Stomach (tissue), 9 donors: ENCODE results near the gene ALKBH8. TPM values are rescaled to one million over a fixed set of nuclear protein-coding genes. Genes with fewer than 3 reads are reported as not detected.
"Not testable (repeated sequence)": the region's sequence is repeated elsewhere in the genome, so short reads cannot be mapped to it uniquely, and the experiment has no call there.

Source experiments
- DNase-seq, 2 donors: peaks; one replicate each; pipeline versions ENCODE4 v3.0.0 to v3.0.0-alpha.2; 2013 to 2019
- H3K27ac ChIP-seq, 5 donors: fragments of 200-600 bp in 4 of 5; sonication (generic) in 4 of 5; one replicate each; pipeline ENCODE4 v1.5.1; 2013 to 2019; ENCODE audit warnings: mild to moderate bottlenecking in 1 of 5, moderate library complexity in 1 of 5
- H3K27me3 ChIP-seq, 3 donors: fragments of 200-600 bp; sonication (generic); one replicate each; pipeline ENCODE4 v1.5.1; 2017 to 2019; ENCODE audit warnings: mixed run types in 1 of 3
- H3K36me3 ChIP-seq, 4 donors: fragments of 200-600 bp; sonication (generic); 1 replicate in 3 of 4; 2 replicates in 1 of 4; pipeline ENCODE4 v1.5.1; 2016 to 2019
- H3K4me1 ChIP-seq, 4 donors: fragments of 200-600 bp; sonication (generic); one replicate each; pipeline ENCODE4 v1.5.1; 2016 to 2019
- H3K4me3 ChIP-seq, 4 donors: fragments of 200-600 bp; sonication (generic) in 3 of 4; one replicate each; pipeline ENCODE4 v1.5.1; 2016 to 2019; ENCODE audit warnings: mild to moderate bottlenecking in 1 of 4
- H3K9me3 ChIP-seq, 4 donors: fragments of 200-600 bp; sonication (generic); one replicate each; pipeline ENCODE4 v1.5.1; 2016 to 2019
- CTCF ChIP-seq, 7 experiments: fragments of 450-650 bp in 4 of 7; fragments of 200-600 bp in 3 of 7; sonication (generic) in 3 of 7; IDR thresholded peaks; one replicate each; pipeline ENCODE4 v1.5.1; 2016 to 2019; ENCODE audit warnings: antibody characterized with exemption in 7 of 7, control low read depth in 2 of 7, mild to moderate bottlenecking in 1 of 7
- EP300 ChIP-seq: sonication (generic); formaldehyde crosslinking; IDR thresholded peaks from one replicate; pipeline ENCODE4 v1.6.1; 2017; ENCODE audit warnings: antibody characterized with exemption
- POLR2A ChIP-seq, 4 donors: fragments of 450-650 bp; IDR thresholded peaks; one replicate each; pipeline ENCODE4 v1.6.1; 2016; ENCODE audit warnings: antibody characterized with exemption in 4 of 4, control low read depth in 2 of 4, mild to moderate bottlenecking in 1 of 4, moderate library complexity in 1 of 4
- POLR2AphosphoS5 ChIP-seq, 3 donors: sonication (generic); formaldehyde crosslinking; IDR thresholded peaks; one replicate each; pipeline ENCODE4 v1.6.1; 2016; ENCODE audit warnings: antibody characterized with exemption in 3 of 3
- WGBS, 5 donors: extraction: QIAGEN DNeasy Blood & Tissue Kit in 3 of 5; methylation state at CpG; one replicate each; pipeline versions ENCODE4 v1.1.5 to v1.1.7; 2013 to 2018; 5-methylcytosine and 5-hydroxymethylcytosine counted together
- intact Hi-C: fragments of 100-400 bp; cut with DNase I; formaldehyde crosslinking; loops from one replicate; pipeline ENCODE4 v1.15.1; 2023; ENCODE audit warnings: low total_unique reads
- polyA plus RNA-seq, 3 donors: library from polyadenylated mRNA; stranded (reverse); fragments of 200-250 nt; gene quantifications; one replicate each; pipeline ENCODE4 v1.2.3, GENCODE V29; 2013
- total RNA-seq, 5 donors: library from RNA; depleted of rRNA; stranded (reverse); fragments of >200 nt; gene quantifications; one replicate each; pipeline versions ENCODE4 v1.1.0 to v1.2.3, GENCODE V29; 2014 to 2016
- donor health status: healthy with polysubstance abuse.
- donor health status: Bipolar disorder and iron deficiency.
- donor health status: healthy.

ALKBH8 gene
- total and polyA plus RNA-seq, 8 donors: 0.87 to 28.0 (median 4.1) TPM

- Histone ChIP-seq H3K27me3 (peaks cover 0 to 17% (median 0%) of the 10 kb centered on the region in 3 donors), H3K4me1 (no peaks in the 10 kb centered on the region), H3K27ac (no peak overlapping the region), H3K36me3 (no peaks in the 10 kb centered on the region), H3K4me3 (no peak overlapping the region), H3K9me3 (no peaks in the 10 kb centered on the region)
- WGBS, 5 donors: 53 to 71% (median 64%) methylated on average over 1 of the region's 1 CpG
- no peak for DNase-seq
- intact Hi-C loops: loop anchor here (5.0 kb wide), 1 partner anchor 119 kb away; no protein-coding TSS in a partner anchor
- TF ChIP-seq CTCF (IDR thresholded peaks at IDR 0.05) (no peak), EP300 (no peak), POLR2AphosphoS5 (IDR thresholded peaks at IDR 0.05) (no peak), POLR2A (IDR thresholded peaks at IDR 0.05) (no peak)
Measured at GRCh38 chr11:107573438-107573837, 7.9 kb upstream of the ALKBH8 start.

- H3K27ac ChIP-seq: no peak overlapping the region
- intact Hi-C loops: loop anchor here (5.0 kb wide), 1 partner anchor 122 kb away; no protein-coding TSS in a partner anchor
- no peak for TF ChIP-seq EP300
- TF ChIP-seq POLR2A (IDR thresholded peaks at IDR 0.05): no peak
- TF ChIP-seq POLR2AphosphoS5 (IDR thresholded peaks at IDR 0.05): no peak
- 76 to 85% (median 84%) methylated on average over 12 of the region's 12 CpGs for WGBS, 5 donors
- H3K9me3 ChIP-seq: no peaks in the 10 kb centered on the region
- H3K4me3 ChIP-seq: no peak overlapping the region
- peaks cover 6 to 13% (median 9%) of the 10 kb centered on the region in 4 donors for H3K4me1 ChIP-seq
- DNase-seq: no peak
- peaks cover 0 to 17% (median 0%) of the 10 kb centered on the region in 3 donors for H3K27me3 ChIP-seq
- H3K36me3 ChIP-seq: no peaks in the 10 kb centered on the region
Measured at GRCh38 chr11:107570015-107570414, 4.5 kb upstream of the ALKBH8 start.

- no peaks in the 10 kb centered on the region for H3K9me3 ChIP-seq
- H3K36me3 ChIP-seq: no peaks in the 10 kb centered on the region
- DNase-seq: peak in 1 of 2 donors; percentile 13
- 61 to 76% (median 70%) methylated on average over 5 of the region's 5 CpGs for WGBS, 5 donors
- intact Hi-C loops: no loop called here
- TF ChIP-seq EP300: no peak
- TF ChIP-seq CTCF (IDR thresholded peaks at IDR 0.05): no peak
- TF ChIP-seq POLR2AphosphoS5 (IDR thresholded peaks at IDR 0.05): no peak
- no peak for TF ChIP-seq POLR2A (IDR thresholded peaks at IDR 0.05)
- H3K4me3 ChIP-seq: no peak overlapping the region
- peaks cover 0 to 8% (median 0%) of the 10 kb centered on the region in 3 donors for H3K27me3 ChIP-seq
- peaks cover 20 to 31% (median 28%) of the 10 kb centered on the region in 4 donors for H3K4me1 ChIP-seq
- no peak overlapping the region for H3K27ac ChIP-seq
Measured at GRCh38 chr11:107567739-107568335, 2.3 kb upstream of the ALKBH8 start.

GRCh38 chr11:107566569-107566968 is 1.0 kb upstream of the ALKBH8 start:
- WGBS, 5 donors: 84 to 93% (median 92%) methylated on average over 2 of the region's 2 CpGs
- peaks cover 0 to 8% (median 0%) of the 10 kb centered on the region in 3 donors for H3K27me3 ChIP-seq
- no peak for DNase-seq
- TF ChIP-seq EP300 (no peak), POLR2A (IDR thresholded peaks at IDR 0.05) (no peak), POLR2AphosphoS5 (IDR thresholded peaks at IDR 0.05) (no peak), CTCF (IDR thresholded peaks at IDR 0.05) (no peak)
- H3K4me3 ChIP-seq: no peak overlapping the region
- H3K36me3 ChIP-seq: no peaks in the 10 kb centered on the region
- H3K4me1 ChIP-seq: peaks cover 20 to 43% (median 33%) of the 10 kb centered on the region in 4 donors
- H3K27ac ChIP-seq: no peak overlapping the region
- H3K9me3 ChIP-seq: no peaks in the 10 kb centered on the region
- intact Hi-C loops: no loop called here

GRCh38 chr11:107565955-107566501 is 493 bp upstream of the ALKBH8 start:
- H3K4me1 ChIP-seq: peaks cover 20 to 48% (median 33%) of the 10 kb centered on the region in 4 donors
- H3K27me3 ChIP-seq, H3K36me3 ChIP-seq, intact Hi-C loops, DNase-seq, H3K9me3 ChIP-seq: not testable (repeated sequence)
- H3K27ac ChIP-seq: peak overlapping the region in 4 of 5 donors; percentile 76 to 87 (median 82)
- H3K4me3 ChIP-seq: peak overlapping the region; percentile 73 to 96 (median 90)
- 57 to 66% (median 63%) methylated on average over 9 of the region's 9 CpGs for WGBS, 5 donors
